ENCODE results near the gene HHIPL2.
"Not testable (repeated sequence)": the region's sequence is repeated elsewhere in the genome, so short reads cannot be mapped to it uniquely, and the experiment has no call there.

Gene HHIPL2

GRCh38 chr1:222539951-222540597 is 7.8 kb downstream of the HHIPL2 start:
- no peak for DNase-seq (ENCODE audit: low spot score)

DNA sequence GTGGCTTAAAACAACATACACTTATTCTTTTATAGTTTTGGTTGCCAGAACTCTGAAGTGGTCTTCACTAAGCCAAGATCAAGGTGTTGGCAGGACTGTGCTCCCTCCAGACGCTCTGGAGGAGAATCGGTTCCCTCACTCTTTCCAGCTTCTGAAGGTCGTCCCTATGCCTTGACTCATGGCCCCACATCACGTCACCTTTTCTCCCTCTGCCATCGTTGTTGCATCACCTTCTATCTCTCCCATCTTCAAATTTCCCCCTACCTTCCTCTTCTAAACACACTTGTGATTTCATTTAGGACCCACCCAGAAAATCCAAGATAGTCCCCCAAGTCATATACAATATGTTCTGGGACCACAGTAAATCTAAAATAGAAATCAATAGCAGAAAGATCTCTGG is 12.4 kb downstream of the HHIPL2 start:
- no peak for DNase-seq (ENCODE audit: low spot score)

DNA sequence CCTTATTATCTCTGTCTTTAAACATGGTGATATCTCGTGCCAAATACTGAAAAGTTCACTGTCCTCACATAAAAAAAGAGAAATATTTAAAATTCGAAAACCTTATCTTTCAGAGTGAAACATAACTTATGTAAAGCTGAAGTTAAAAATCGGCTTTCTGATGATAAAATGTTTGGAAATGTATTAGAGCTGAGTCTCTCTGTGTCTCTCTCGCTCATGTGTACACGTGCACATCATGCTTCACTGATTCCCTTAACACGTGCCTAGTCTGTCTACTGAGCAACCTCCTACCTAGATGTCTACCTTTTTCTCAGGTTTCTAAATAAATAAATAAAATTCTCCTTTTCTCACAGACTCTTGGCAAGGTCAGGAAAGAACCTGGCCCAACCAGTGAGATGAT is 17.1 kb downstream of the HHIPL2 start:
- DNase-seq (ENCODE audit: low spot score): no peak

GRCh38 chr1:222529916-222530315 is 18.0 kb downstream of the HHIPL2 start:
- no peak for DNase-seq (ENCODE audit: low spot score)

DNA sequence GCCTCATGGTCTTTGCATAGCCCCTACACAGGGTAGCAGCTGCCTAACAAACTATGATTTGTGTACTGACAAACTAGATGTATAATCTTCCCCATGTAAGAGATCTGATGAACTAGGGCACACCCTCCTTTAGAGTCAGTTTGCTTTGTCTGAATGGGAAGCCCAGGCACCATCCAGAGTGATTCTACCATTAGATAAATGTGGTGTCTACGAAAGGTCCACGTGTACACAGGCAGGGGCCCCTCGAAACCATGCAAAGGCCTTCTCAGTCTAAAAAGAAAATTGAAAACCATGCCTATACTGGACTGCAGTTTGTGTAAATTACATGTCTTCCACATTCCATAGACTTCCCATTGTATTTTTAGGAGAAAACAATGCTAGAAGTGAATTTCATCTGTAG is 18.7 kb downstream of the HHIPL2 start:
- no peak for DNase-seq (ENCODE audit: low spot score)

DNA sequence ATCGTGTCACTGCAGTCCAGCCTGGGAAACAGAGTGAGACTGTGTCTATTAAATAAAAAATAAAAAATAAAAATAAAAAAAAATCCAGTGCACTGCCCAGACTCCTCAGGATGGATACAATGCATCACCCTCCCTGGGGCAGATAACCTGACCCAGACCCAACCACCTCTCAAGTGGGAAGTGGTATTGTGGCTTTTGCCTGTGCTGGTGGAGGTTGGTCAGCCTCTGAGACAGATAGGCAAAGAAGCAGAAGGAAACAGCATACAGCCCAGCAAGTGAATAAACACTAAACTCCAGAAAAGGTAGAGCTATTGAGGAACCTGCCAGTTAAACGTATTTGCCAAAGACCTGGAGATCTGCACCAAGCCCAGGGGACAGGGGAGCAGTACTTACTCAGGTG is 22.0 kb downstream of the HHIPL2 start:
- no peak for DNase-seq (ENCODE audit: low spot score)

DNA sequence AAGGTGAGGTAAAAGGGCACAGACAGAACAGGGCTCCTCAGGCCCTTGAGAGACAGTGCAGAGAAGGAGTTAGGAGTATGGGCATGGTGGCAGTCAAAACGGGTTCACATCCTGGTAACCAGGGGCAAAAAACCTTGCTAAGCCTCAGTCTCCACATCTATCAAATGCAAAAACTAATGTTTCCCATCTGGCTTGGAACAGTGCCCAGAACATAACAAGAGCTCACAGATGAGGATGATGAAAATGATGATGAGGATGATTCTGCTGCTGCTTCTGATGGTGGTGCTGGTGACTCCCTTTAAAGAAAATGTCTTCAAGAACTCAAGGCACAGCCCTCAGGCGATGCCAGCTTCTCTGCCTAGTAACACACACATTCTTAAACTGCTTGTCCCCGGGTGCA is 24.1 kb downstream of the HHIPL2 start:
- DNase-seq (ENCODE audit: low spot score): no peak

GRCh38 chr1:222522105-222522915 is 25.6 kb downstream of the HHIPL2 start:
- DNase-seq (ENCODE audit: low spot score): no peak

DNA sequence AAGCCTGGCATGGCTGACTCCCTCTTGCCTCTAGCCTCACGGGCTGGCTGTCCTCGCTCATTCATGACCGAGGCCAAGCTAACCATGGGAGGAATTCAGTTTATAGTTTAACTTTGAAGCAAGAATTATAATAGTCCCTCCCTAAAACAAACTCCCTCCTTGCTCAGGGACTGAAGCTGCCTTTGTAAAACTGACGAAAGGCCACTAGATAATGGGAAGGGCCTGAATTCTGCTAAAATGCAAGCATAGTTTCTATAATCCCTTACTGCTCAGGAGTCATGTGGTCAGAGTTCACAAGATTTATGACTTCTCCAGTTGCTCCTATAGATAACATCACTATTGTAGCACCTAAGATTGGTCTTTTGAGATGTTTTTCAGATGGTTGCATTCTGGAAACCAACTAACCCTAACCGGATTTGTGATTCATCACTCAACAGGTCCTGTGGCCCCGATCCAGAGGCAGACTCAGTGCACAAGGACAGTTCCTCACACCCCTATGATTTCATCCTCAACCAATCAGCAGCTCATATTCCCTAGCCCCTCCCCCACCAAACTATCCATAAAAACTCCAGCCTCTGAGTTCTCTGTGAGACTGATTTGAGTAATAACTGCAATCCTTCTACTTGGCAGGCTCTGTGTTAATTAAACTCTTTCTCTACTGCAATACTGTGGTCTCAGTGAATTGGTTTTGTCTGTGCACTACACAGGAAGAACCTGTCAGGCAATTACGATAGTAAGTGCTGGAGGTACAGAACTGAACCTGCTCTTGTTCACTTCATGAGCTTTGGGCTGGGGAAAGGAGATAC is 26.4 kb downstream of the HHIPL2 start:
- no peak for DNase-seq (ENCODE audit: low spot score)

GRCh38 chr1:222489496-222489895 is 58.4 kb downstream of the HHIPL2 start:
- DNase-seq (ENCODE audit: low spot score): not testable (repeated sequence)

- DNase-seq (ENCODE audit: low spot score): not testable (repeated sequence)
These were observed 60.1 kb downstream of the HHIPL2 start for GRCh38 chr1:222487774-222488173.

DNA sequence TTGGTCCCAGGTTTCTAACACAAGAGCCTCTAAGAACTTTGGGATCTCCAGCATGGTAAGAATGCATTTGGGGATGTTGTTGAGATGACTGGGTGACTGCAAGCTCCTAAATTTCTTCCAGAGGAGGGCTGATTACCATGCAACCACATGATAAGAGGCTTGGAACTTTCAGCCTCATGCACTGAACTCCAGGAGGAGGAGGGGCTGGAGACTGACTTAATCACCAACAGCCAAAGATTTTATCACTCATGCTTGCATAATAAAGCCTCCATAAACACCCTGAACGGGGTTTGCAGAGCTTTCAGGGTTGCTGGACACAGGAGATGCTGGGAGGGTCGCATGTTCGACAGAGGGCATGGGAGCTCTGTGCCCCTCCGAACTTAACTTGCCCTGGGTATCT is 63.9 kb downstream of the HHIPL2 start:
- DNase-seq (ENCODE audit: low spot score): not testable (repeated sequence)

- DNase-seq (ENCODE audit: low spot score): not testable (repeated sequence)
These were observed 68.3 kb downstream of the HHIPL2 start for GRCh38 chr1:222479567-222479966.

- DNase-seq (ENCODE audit: low spot score): not testable (repeated sequence)
These were observed 71.5 kb downstream of the HHIPL2 start for GRCh38 chr1:222476436-222476835.

GRCh38 chr1:222473717-222474116 is 74.2 kb downstream of the HHIPL2 start:
- not testable (repeated sequence) for DNase-seq (ENCODE audit: low spot score)

DNA sequence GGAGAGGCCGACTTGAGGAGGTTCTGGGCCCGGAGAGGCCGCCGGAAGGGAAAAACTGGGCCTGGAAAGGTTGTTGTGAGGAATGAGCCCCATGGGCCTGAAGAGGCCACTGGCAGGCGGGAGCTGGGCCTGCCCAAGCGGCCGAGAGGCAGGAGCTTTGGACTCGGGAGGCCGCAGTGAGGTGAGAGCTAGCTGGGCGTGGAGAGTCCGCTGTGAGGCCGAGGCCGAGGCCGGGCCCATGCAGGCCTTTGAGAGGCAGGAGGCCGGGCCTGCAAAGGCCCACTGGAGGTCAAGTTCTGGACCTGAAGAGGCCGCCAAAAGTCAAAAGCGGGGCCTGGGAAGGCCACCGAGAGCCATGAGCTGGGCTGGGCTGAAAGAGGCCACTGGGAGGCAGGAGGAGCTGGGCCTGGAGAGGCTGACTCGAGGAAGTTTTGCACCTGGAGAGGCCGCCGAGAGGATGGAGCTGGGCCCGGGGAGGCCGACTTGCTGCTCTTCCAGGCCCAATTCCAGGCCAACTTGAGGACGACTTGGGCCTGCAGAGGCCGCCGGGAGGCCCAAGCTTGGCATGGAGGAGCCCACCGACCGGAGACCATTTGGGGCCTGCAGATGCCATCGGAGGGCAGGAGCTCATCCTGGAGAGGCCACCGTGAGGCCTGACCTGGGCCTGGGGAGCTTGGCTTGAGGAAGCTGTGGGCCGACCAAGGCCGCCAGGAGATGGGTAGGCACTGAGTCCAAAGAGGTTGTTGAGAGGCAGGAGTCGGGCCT is 74.9 kb downstream of the HHIPL2 start:
- DNase-seq (ENCODE audit: low spot score): not testable (repeated sequence)

Measured in CD4-positive, alpha-beta T cell treated with Interleukin-2 at 100 ng/mL for 4 hours (primary cell).